Erythroblast (primary cell): ENCODE results near the gene SLC7A10.

ENCODE experiments used
- GATA1 ChIP-seq: IDR thresholded peaks from 2 replicates; pipeline ENCODE4 v1.6.1; 2011; ENCODE audit warnings: low read depth, mild to moderate bottlenecking, control low read depth, low read length, moderate library complexity
- POLR2A ChIP-seq: IDR thresholded peaks from 2 replicates; pipeline ENCODE4 v1.6.1; 2011; ENCODE audit warnings: mild to moderate bottlenecking, low read length

DNA sequence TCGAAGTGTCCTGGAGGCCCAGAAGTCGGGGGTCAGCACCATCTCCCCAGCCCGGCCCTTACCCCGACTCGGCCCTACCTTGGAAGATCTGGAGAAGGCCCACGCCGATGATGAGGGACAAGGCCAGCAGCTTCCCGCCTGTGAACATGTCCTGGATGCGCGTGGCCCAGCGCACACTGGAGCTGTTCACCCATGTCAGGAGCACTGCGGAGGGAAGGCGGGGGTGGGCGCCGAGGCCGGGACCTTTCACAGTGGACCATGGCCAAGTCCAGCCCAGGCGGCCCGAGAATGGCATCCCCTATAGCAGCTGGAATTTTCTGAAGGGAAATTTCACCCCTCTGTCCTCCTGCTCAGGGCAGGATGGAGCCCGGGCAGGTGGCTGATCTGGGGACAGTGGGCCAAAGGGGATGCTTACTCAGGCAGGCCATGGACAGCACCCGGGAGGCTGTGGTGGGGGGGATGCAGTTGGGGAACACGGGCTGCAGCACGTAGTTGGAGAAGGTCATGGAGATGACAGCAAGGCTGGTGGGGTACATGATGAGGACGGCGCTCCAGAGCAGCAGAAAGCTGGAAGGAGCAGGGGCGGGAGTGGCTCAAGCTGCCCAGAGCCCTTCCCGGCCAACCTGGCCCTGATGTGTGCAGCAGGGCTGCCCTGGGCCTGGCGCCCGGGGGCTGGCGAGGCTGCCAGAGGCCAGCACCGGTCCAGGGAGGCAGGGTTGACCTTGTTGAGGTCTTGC is 13.0 kb downstream of the SLC7A10 start:
- TF ChIP-seq POLR2A, result no peak
- no peak for TF ChIP-seq GATA1
